KBM-7 (cell line): ENCODE measurements around the gene HEATR1.
"Not testable (repeated sequence)": the region's sequence is repeated elsewhere in the genome, so short reads cannot be mapped to it uniquely, and the experiment has no call there.

ENCODE experiments used
- DNase-seq: peaks from one replicate; pipeline ENCODE4 v3.0.0-alpha.2; 2015
- in situ Hi-C: fragments of 300-500 bp; cut with MboI; formaldehyde crosslinking; loops from 2 replicates; pipeline ENCODE4 v1.14.3; 2020; ENCODE audit warnings: low sequenced_read_pairs, low pct_unique_long_range_greater_than_20kb, mixed read lengths

The HEATR1 gene

GRCh38 chr1:236516929-236517704 lies 87.2 kb downstream of the HEATR1 start:
- DNase-seq, result no peak
- in situ Hi-C loops, result no loop called here

GRCh38 chr1:236515443-236515958 lies 88.8 kb downstream of the HEATR1 start:
- in situ Hi-C loops, result no loop called here
- DNase-seq, result no peak

DNA sequence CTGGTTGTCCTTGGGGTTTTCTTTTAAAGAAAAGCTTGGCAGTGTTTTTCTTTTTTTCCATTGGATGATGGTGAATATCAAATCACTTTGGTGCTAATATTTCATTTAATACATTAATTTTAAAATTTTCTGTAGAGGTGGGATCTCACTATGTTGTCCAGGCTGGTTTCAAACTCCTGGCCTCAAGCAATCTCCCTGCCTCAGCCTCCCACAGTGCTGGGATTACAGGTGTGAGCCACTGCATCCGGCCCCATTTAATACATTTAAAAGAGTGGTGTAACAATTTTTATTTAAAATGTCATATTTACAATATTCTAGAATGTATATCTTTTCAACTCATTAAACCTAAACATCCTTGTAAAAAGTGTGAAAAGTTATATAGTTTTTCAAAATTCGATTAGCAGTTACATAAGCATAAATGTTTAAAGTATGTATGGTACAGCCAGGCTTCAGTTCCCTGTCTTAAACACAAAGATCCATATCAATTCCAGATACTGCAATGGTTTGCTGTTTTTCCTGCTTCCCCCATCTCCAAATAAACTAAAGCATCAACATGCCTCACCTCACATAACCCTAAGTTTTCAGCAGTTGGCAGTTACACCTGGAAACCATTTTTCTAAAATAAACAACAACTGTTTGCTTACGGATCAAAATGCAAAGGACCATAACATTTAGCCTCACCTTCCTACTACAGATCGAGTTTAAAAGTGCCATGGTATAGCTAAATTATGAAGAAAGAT lies 89.4 kb downstream of the HEATR1 start:
- no peak for DNase-seq
- in situ Hi-C loops, result no loop called here

DNA sequence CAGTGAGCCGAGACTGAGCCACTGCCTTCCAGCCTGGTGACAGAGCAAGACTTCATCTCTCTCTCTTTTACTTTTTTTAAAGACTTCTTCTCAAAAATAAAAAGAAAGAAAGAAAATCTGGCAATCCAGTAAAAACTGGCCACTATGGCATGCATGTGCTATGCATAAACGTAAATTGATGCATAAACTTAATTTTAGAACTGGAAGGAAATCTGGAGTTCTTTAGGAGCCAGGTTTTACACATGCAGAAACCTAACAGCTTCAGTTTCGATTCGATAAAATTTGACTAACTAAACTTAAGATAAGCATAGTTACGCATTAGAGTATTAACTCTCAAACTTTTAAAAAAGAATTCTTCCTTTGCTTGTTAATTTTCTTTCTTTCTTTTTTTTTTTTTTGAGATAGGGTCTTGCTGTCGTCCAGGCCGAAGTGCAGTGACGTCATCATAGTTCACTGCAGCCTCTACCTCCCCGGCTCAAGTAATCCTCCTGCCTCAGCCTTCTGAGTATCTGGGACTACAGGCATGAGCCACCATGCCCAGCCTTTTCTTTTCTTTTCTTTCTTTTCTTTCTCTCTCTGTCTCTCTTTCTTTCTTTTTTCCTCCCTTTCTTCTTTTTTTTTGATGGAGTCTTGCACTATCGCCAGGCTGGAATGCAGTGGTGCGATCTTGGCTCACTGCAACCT lies 92.4 kb downstream of the HEATR1 start:
- in situ Hi-C loops, result no loop called here

DNA sequence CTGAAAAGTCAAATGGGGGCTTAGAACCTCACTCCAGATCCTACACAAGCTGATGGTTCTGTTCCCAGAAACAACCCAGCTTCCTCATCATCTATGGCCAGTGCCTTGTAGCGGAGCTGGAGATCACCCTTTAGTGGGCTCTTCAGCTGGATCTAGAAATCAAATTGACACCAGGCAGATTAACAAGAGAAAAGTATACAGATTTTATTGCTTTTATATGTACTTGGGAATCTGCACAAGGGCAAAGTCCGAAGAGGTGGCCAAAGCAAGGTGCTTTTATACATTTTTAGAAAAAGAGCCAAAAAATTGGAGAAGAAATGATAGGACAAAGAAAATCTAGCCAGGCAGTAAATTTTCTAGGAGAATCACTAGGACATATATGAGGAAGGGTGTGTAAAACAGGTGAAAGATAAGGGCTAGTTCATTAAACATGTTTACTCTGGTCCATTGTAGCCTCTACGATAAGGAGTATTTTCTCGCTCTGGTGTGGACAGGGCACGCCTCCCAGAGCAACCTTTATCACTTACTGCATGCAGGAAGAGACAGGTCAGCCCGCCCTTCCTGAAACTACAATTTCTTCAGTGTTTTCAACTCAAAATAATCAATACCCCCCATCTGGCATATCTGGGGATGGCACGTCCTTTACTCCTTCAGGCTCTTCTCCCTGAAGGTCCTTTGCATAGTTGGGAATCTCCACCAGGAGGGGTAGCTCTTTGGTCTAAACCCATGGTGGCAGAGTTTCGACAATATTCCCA lies 94.5 kb downstream of the HEATR1 start:
- DNase-seq, result no peak
- in situ Hi-C loops, result no loop called here

More for the DNA sequence above, 92.4 kb downstream of the HEATR1 start:
- no peak for DNase-seq

GRCh38 chr1:236509203-236509602 lies 95.1 kb downstream of the HEATR1 start:
- no peak for DNase-seq
- in situ Hi-C loops, result no loop called here

GRCh38 chr1:236508593-236509027 lies 95.7 kb downstream of the HEATR1 start:
- in situ Hi-C loops, result no loop called here

GRCh38 chr1:236507022-236507700 lies 97.2 kb downstream of the HEATR1 start:
- no peak for DNase-seq
- in situ Hi-C loops, result no loop called here

More at GRCh38 chr1:236508593-236509027, 95.7 kb downstream of the HEATR1 start:
- no peak for DNase-seq

DNA sequence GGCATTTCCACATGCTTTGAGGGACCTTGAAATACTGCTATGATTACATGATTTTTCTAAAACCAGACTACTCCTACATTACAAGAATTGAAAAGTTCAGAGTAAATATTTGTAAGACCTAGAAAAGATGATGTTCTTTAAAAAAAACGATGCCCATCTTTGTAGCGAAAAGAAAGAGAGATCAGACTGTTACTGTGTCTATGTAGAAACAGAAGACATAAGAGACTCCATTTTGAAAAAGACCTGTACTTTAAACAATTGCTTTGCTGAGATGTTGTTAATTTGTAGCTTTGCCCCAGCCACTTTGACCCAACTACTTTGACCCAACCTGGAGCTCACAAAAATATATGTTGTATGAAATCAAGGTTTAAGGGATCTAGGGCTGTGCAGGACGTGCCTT lies 100.0 kb downstream of the HEATR1 start:
- in situ Hi-C loops, DNase-seq: not testable (repeated sequence)

DNA sequence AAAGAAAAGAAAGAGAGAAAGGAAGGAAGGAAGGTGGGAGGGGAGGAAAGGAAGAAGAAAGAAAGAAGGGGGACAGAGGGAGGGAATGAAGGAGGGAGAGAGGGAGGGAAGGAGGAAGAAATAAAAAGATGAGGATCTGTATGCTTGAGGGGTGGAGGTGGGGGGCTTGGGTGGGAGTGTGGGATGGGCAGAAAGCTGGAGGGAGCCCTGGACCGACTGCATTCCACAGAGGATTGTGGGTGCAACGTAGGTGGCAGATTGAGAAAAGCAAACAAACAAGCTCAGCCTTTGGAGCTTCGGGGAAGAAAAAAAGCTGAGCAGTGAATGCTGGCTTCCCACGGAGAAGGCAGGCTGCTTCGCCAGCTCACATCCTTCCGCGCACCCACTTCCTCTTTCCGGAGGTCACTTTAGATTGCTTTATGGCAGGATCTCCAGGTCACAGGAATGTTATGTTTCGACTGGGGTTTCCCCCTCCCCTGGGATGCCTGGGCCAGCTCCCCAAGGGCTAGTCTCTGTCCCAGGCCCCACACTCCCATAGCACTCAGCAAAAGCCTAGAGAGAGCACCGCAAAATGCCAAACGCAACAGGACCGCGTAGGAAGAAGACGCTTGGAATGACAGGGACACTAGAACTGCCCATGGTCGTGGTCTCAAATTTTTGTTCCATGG lies 101.2 kb downstream of the HEATR1 start:
- in situ Hi-C loops, result no loop called here
- peak; percentile 68 for DNase-seq

DNA sequence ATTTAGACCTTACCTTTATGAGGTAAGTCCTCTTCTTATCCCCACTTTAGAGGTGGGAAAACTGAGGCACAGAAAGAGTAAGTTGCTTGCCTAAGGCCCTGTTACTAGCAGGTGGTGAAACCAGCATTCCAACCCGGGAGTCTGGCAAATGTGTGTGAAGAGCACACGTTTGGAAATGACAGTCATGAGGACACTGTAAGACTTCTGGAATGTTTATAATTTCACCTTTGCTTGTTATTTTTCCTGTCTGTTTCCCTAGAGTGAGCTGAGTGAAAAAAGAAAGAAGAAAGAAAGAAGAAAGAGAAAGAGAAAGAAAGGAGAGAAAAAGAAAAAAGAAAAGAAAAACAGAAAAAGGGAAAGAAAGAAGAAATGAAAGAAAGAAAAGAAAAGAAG lies 101.7 kb downstream of the HEATR1 start:
- in situ Hi-C loops, result no loop called here

DNA sequence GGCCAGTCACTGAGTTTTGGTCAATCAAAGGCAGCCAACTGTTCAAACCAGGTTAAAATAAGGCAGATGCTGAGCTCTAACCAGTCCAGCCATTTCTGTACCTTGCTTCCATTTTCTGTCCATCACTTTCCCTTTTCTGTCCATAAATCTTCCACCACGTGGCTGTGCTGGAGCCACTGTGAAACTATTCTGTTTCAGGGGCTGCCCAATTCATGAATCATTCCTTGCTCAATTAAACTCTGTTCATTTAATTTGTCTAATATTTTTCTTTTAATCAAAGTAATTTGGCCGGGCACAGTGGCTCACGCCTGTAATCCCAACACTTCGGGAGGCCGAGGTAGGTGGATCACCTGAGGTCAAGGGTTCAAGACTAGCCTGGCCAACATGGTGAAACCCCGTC lies 103.2 kb downstream of the HEATR1 start:
- no peak for DNase-seq
- in situ Hi-C loops, result no loop called here

More for the DNA sequence above, 101.7 kb downstream of the HEATR1 start:
- no peak for DNase-seq
